H1 (cell line): Measurements from ENCODE around the gene CIPC. TPM values are rescaled to one million over a fixed set of nuclear protein-coding genes. Genes with fewer than 3 reads are reported as not detected.

Source experiments
- CHD2 ChIP-seq: IDR thresholded peaks from 2 replicates; pipeline ENCODE4 v1.6.1; 2012; ENCODE audit warnings: low read length, improper control_type of control experiment
- CREB1 ChIP-seq: IDR thresholded peaks from 2 replicates; pipeline ENCODE4 v1.6.1; 2012; ENCODE audit warnings: inconsistent platforms
- E2F6 ChIP-seq: IDR thresholded peaks from 2 replicates; pipeline ENCODE4 v1.6.1; 2012; ENCODE audit warnings: inconsistent platforms
- GABPA ChIP-seq: IDR thresholded peaks from 2 replicates; pipeline ENCODE4 v1.6.1; 2011; ENCODE audit warnings: mild to moderate bottlenecking, low read length, moderate library complexity, borderline replicate concordance; ENCODE audit not compliant: insufficient read depth
- HDAC6 ChIP-seq: IDR thresholded peaks from one replicate; pipeline ENCODE4 v1.7.1; 2012; ENCODE audit warnings: low read depth, mild to moderate bottlenecking, inconsistent platforms, low read length, moderate library complexity
- KDM5A ChIP-seq: fragments of 200-600 bp; IDR thresholded peaks from 2 replicates; pipeline ENCODE4 v1.7.1; 2012; ENCODE audit warnings: mild to moderate bottlenecking, low read length, inconsistent platforms, mixed read lengths
- SAP30 ChIP-seq: fragments of 300-600 bp; sonication (generic); IDR thresholded peaks from 2 replicates; pipeline ENCODE4 v1.7.1; 2012; ENCODE audit warnings: low read length, moderate library complexity, mild to moderate bottlenecking, inconsistent platforms; ENCODE audit not compliant: insufficient read depth, insufficient replicate concordance
- SP1 ChIP-seq: IDR thresholded peaks from 2 replicates; pipeline ENCODE4 v1.6.1; 2011; ENCODE audit warnings: low read depth, low read length
- SP4 ChIP-seq: IDR thresholded peaks from 2 replicates; pipeline ENCODE4 v1.6.1; 2012; ENCODE audit warnings: low read length, inconsistent platforms
- polyA plus RNA-seq, 7 experiments: library from polyadenylated mRNA; depleted of rRNA in 3 of 7; stranded (reverse) in 5 of 7; unstranded in 2 of 7; fragments of >200 nt in 5 of 7; fragments of 200-250 nt in 2 of 7; gene quantifications; 1 replicate in 5 of 7; 2 replicates in 1 of 7; 4 replicates in 1 of 7; pipeline versions ENCODE4 v1.2.1 to v1.2.3, GENCODE V29; 2011 to 2013; ENCODE audit warnings: missing spikeins in 2 of 7, mixed read lengths in 2 of 7
- total RNA-seq: library from RNA; stranded (reverse); fragmentation: NEBNext Ultra II Directional; extraction: Animal tissue kit (Norgen Biotek cat#: 25700); gene quantifications from 2 replicates; pipeline ENCODE4 v1.2.1, GENCODE V29; 2021
- TF ChIP-seq, protein P1 (sequence below): fragments of 300-600 bp; sonication (generic); IDR thresholded peaks from 2 replicates; pipeline ENCODE4 v1.7.1; 2012; ENCODE audit warnings: low read length, moderate library complexity, mild to moderate bottlenecking, inconsistent platforms; ENCODE audit not compliant: insufficient replicate concordance
- TF ChIP-seq, protein P2 (sequence below): IDR thresholded peaks from 2 replicates; pipeline ENCODE4 v1.6.1; 2012; ENCODE audit warnings: inconsistent platforms

Gene CIPC
- total and polyA plus RNA-seq, 2 of the 8 experiments (the other 6 are each of a cell fraction or from before 2014, with no cell fraction given) = 13.9 to 32.7 TPM

- TF ChIP-seq SP1 (peak; percentile 94), E2F6 (0 out of 2 replicates have a peak, but pooled peaks have one; percentile 7), HDAC6 (no peak), SP4 (0 out of 2 replicates have a peak, but pooled peaks have one; percentile 26), SAP30 (no peak), GABPA (no peak), CHD2 (peak; percentile 34; the same call in 1 of the 2 replicates), KDM5A (no peak), CREB1 (0 out of 2 replicates have a peak, but pooled peaks have one; percentile 23)
- TF ChIP-seq, protein P1, sequence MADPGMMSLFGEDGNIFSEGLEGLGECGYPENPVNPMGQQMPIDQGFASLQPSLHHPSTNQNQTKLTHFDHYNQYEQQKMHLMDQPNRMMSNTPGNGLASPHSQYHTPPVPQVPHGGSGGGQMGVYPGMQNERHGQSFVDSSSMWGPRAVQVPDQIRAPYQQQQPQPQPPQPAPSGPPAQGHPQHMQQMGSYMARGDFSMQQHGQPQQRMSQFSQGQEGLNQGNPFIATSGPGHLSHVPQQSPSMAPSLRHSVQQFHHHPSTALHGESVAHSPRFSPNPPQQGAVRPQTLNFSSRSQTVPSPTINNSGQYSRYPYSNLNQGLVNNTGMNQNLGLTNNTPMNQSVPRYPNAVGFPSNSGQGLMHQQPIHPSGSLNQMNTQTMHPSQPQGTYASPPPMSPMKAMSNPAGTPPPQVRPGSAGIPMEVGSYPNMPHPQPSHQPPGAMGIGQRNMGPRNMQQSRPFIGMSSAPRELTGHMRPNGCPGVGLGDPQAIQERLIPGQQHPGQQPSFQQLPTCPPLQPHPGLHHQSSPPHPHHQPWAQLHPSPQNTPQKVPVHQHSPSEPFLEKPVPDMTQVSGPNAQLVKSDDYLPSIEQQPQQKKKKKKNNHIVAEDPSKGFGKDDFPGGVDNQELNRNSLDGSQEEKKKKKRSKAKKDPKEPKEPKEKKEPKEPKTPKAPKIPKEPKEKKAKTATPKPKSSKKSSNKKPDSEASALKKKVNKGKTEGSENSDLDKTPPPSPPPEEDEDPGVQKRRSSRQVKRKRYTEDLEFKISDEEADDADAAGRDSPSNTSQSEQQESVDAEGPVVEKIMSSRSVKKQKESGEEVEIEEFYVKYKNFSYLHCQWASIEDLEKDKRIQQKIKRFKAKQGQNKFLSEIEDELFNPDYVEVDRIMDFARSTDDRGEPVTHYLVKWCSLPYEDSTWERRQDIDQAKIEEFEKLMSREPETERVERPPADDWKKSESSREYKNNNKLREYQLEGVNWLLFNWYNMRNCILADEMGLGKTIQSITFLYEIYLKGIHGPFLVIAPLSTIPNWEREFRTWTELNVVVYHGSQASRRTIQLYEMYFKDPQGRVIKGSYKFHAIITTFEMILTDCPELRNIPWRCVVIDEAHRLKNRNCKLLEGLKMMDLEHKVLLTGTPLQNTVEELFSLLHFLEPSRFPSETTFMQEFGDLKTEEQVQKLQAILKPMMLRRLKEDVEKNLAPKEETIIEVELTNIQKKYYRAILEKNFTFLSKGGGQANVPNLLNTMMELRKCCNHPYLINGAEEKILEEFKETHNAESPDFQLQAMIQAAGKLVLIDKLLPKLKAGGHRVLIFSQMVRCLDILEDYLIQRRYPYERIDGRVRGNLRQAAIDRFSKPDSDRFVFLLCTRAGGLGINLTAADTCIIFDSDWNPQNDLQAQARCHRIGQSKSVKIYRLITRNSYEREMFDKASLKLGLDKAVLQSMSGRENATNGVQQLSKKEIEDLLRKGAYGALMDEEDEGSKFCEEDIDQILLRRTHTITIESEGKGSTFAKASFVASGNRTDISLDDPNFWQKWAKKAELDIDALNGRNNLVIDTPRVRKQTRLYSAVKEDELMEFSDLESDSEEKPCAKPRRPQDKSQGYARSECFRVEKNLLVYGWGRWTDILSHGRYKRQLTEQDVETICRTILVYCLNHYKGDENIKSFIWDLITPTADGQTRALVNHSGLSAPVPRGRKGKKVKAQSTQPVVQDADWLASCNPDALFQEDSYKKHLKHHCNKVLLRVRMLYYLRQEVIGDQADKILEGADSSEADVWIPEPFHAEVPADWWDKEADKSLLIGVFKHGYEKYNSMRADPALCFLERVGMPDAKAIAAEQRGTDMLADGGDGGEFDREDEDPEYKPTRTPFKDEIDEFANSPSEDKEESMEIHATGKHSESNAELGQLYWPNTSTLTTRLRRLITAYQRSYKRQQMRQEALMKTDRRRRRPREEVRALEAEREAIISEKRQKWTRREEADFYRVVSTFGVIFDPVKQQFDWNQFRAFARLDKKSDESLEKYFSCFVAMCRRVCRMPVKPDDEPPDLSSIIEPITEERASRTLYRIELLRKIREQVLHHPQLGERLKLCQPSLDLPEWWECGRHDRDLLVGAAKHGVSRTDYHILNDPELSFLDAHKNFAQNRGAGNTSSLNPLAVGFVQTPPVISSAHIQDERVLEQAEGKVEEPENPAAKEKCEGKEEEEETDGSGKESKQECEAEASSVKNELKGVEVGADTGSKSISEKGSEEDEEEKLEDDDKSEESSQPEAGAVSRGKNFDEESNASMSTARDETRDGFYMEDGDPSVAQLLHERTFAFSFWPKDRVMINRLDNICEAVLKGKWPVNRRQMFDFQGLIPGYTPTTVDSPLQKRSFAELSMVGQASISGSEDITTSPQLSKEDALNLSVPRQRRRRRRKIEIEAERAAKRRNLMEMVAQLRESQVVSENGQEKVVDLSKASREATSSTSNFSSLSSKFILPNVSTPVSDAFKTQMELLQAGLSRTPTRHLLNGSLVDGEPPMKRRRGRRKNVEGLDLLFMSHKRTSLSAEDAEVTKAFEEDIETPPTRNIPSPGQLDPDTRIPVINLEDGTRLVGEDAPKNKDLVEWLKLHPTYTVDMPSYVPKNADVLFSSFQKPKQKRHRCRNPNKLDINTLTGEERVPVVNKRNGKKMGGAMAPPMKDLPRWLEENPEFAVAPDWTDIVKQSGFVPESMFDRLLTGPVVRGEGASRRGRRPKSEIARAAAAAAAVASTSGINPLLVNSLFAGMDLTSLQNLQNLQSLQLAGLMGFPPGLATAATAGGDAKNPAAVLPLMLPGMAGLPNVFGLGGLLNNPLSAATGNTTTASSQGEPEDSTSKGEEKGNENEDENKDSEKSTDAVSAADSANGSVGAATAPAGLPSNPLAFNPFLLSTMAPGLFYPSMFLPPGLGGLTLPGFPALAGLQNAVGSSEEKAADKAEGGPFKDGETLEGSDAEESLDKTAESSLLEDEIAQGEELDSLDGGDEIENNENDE = no peak
- TF ChIP-seq, protein P2, sequence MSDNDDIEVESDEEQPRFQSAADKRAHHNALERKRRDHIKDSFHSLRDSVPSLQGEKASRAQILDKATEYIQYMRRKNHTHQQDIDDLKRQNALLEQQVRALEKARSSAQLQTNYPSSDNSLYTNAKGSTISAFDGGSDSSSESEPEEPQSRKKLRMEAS = no peak
These were observed 9.8 kb upstream of the CIPC start (continued) for GRCh38 chr14:77088219-77088618.
